ENCODE data around the gene CLCNKA. TPM values are rescaled to one million over a fixed set of nuclear protein-coding genes. Genes with fewer than 3 reads are reported as not detected.

CLCNKA gene
- total and polyA plus RNA-seq, 2 of the 8 experiments (the other 6 are each of a cell fraction or from before 2014, with no cell fraction given) = 0.95 to 2.0 TPM

DNA sequence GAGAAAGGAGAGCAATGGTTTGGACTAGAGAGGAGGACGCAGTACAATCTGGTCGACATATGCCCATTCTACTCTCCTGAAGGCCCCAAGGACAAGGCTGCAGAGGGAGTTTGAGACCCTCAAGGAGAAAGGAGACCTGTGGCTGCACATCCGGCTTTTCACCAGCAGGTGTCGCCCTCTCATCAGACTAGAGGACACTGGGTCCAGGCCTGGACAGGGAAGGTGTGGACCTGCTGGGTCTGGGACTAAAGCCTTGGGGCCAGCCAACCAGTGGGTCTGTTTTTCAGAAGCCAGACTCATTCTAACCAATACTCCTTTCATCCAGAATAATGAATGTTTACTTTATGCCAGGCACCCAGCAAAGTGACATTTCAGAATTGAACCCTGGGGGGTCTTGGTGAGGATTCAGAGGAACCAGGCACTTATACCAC, 12.8 kb upstream of the CLCNKA start:
- 1% methylated on average over 4 of the region's 4 CpGs; no CpG with 5 or more reads in 1 of the 2 experiments for WGBS, 2 experiments (ENCODE audit: extremely low coverage in 1 of 2, insufficient coverage in 1 of 2, insufficient read length in 1 of 2, insufficient replicate concordance in 2 of 2, low coverage in 1 of 2, low lambda C conversion rate in 2 of 2, missing lambda C conversion rate in 1 of 2)
- H2AFZ ChIP-seq (ENCODE audit: low read length) = no peak overlapping the region
- peak overlapping the region; percentile 37; the same call in 1 of the 2 replicates for H2BK5ac ChIP-seq (ENCODE audit: low read depth, low read length)
- peak; percentile 64 to 98 for DNase-seq (ENCODE audit: low read depth in 1 of 2, low spot score in 2 of 2)
- no peak overlapping the region for H2BK120ac ChIP-seq (replicated peaks; ENCODE audit: low read depth, low read length)
- H2BK20ac ChIP-seq (ENCODE audit: low read length) = no peak overlapping the region
- no peak overlapping the region for H3K27ac ChIP-seq (ENCODE audit: low read depth, low read length)
- H3K36me3 ChIP-seq (ENCODE audit: control insufficient read depth in 2 of 4, insufficient read depth in 4 of 4, low read length in 3 of 4) = no peaks in the 10 kb centered on the region
- no peak overlapping the region for H3K18ac ChIP-seq (ENCODE audit: extremely low read depth, low read length)
- POLR2A ChIA-PET (ENCODE audit: partially characterized antibody) = no interaction called here
- H3K23ac ChIP-seq (ENCODE audit: insufficient read length) = no peak overlapping the region
- H2AK5ac ChIP-seq (ENCODE audit: low read depth, low read length) = no peak overlapping the region
- no peaks in the 10 kb centered on the region; a peak in 1 of 7 replicates for H3K27me3 ChIP-seq (replicated peaks in 1 of 4; ENCODE audit: control insufficient read depth in 3 of 4, extremely low read depth in 1 of 4, insufficient read depth in 3 of 4, low read length in 3 of 4)
- CTCF ChIA-PET (ENCODE audit: partially characterized antibody) = interaction anchor here (0.6 to 8.9 kb wide), 37 partner anchors 7 to 218 kb away, joined by 3 to 74 read pairs (median 6); partner anchors contain the start of genes CLCNKA, CLCNKB and HSPB7
- H3K23me2 ChIP-seq (ENCODE audit: low read depth, low read length) = no peaks in the 10 kb centered on the region; the same call in 1 of the 2 replicates
- H3K56ac ChIP-seq (replicated peaks; ENCODE audit: insufficient read length, low read depth, low read length) = no peak overlapping the region
- no peaks in the 10 kb centered on the region for H3K79me2 ChIP-seq (ENCODE audit: control insufficient read depth in 1 of 2, insufficient read depth in 2 of 2, low read length in 2 of 2)
- H3K9ac ChIP-seq (replicated peaks in 1 of 4; ENCODE audit: extremely low read depth in 1 of 4, low read depth in 3 of 4, low read length in 3 of 4) = no peak overlapping the region
- no peak overlapping the region for H4K5ac ChIP-seq (ENCODE audit: insufficient read length, low read depth, low read length)
- no peak overlapping the region for H4K91ac ChIP-seq (replicated peaks; ENCODE audit: insufficient read length, low read length)
- no peak overlapping the region for H3K4ac ChIP-seq (replicated peaks; ENCODE audit: insufficient read length, low read depth, low read length)
- H3K9me3 ChIP-seq (ENCODE audit: insufficient read depth in 2 of 2, low read depth in 1 of 2, low read length in 1 of 2) = no peaks in the 10 kb centered on the region
- FAIRE-seq = peak; percentile 84
- no peaks in the 10 kb centered on the region for H3K79me1 ChIP-seq (ENCODE audit: low read depth, low read length)
- H3K4me2 ChIP-seq (ENCODE audit: insufficient read depth in 1 of 2, low read depth in 2 of 2, low read length in 2 of 2) = no peak overlapping the region
- H4K8ac ChIP-seq (ENCODE audit: extremely low read depth, insufficient read depth, low read length) = no peak overlapping the region
- H3K4me3 ChIP-seq (ENCODE audit: extremely low read depth in 1 of 4, insufficient read depth in 2 of 4, low read depth in 3 of 4, low read length in 4 of 4) = no peak overlapping the region
- H2BK15ac ChIP-seq (ENCODE audit: low read length) = no peak overlapping the region
- H2BK12ac ChIP-seq (ENCODE audit: low read depth, low read length) = peak overlapping the region; percentile 94; the same call in 1 of the 2 replicates
- H3K14ac ChIP-seq (ENCODE audit: insufficient read length) = no peak overlapping the region
- no peaks in the 10 kb centered on the region for H4K20me1 ChIP-seq (replicated peaks in 1 of 2; ENCODE audit: control insufficient read depth in 1 of 2, insufficient read depth in 2 of 2, low read length in 2 of 2)
- H3K4me1 ChIP-seq (replicated peaks in 1 of 4; ENCODE audit: control insufficient read depth in 3 of 4, insufficient read depth in 4 of 4, low read length in 3 of 4) = peaks cover 3 to 14% (median 10%) of the 10 kb centered on the region in 4 experiments
- no peak for TF ChIP-seq ASH2L (IDR thresholded peaks at IDR 0.05; ENCODE audit: low read length)
- 0 out of 2 replicates have a peak, but pooled peaks have one; percentile 7 for TF ChIP-seq BRCA1 (IDR thresholded peaks at IDR 0.05; ENCODE audit: low read depth, low read length)
- 0 out of 2 replicates have a peak, but pooled peaks have one; percentile 16 for TF ChIP-seq CHD2 (IDR thresholded peaks at IDR 0.05; ENCODE audit: low read length)
- TF ChIP-seq SP4 (IDR thresholded peaks at IDR 0.05; ENCODE audit: low read length) = no peak; the same call in 1 of the 2 replicates
- TF ChIP-seq TAF7 (optimal IDR thresholded peaks at IDR 0.05; ENCODE audit: borderline replicate concordance, low read depth, low read length) = no peak
- no peak for TF ChIP-seq HDAC2 (IDR thresholded peaks at IDR 0.05; ENCODE audit: borderline replicate concordance in 1 of 2, low read depth in 2 of 2, low read length in 2 of 2)
- TF ChIP-seq RAD21 (IDR thresholded peaks at IDR 0.05 in 1 of 2, conservative IDR thresholded peaks at IDR 0.05 in 1 of 2; ENCODE audit: low read depth in 2 of 2, low read length in 2 of 2) = peak; percentile 99
- TF ChIP-seq RBBP5 (IDR thresholded peaks at IDR 0.05; ENCODE audit: borderline replicate concordance, low read depth, low read length) = no peak
- TF ChIP-seq SP2 (IDR thresholded peaks at IDR 0.05; ENCODE audit: low read length) = no peak
- TF ChIP-seq GABPA (IDR thresholded peaks at IDR 0.05; ENCODE audit: borderline replicate concordance, insufficient read depth, low read length) = peak; percentile 52; the same call in 1 of the 2 replicates
